Memory B cell (primary cell): Measurements from ENCODE around the gene CDK14.

Source experiments
- ATAC-seq: fragments of 150-1000 bp; cut with Tn5 transposase; 2 replicates; pipeline ENCODE4 v1.10.0; 2021; ENCODE audit warnings: low read depth, mild to moderate bottlenecking, moderate library complexity
- DNase-seq, 2 donors: peaks; one replicate each; pipeline ENCODE4 v3.0.0; 2022; ENCODE audit warnings: low spot score in 2 of 2
- H3K27ac Mint-ChIP-seq: one replicate; pipeline ENCODE4 v1.8.0; 2022; ENCODE audit warnings: mild to moderate bottlenecking, moderate library complexity, mixed read lengths
- H3K27me3 Mint-ChIP-seq: one replicate; pipeline ENCODE4 v1.8.0; 2022; ENCODE audit warnings: mixed read lengths
- H3K36me3 Mint-ChIP-seq: one replicate; pipeline ENCODE4 v1.8.0; 2022; ENCODE audit warnings: mild to moderate bottlenecking, mixed read lengths
- H3K4me1 Mint-ChIP-seq: one replicate; pipeline ENCODE4 v1.8.0; 2022; ENCODE audit warnings: mixed read lengths
- H3K4me3 Mint-ChIP-seq: one replicate; pipeline ENCODE4 v1.8.0; 2022; ENCODE audit warnings: mild to moderate bottlenecking, moderate library complexity, mixed read lengths
- H3K9me3 Mint-ChIP-seq: one replicate; pipeline ENCODE4 v1.8.0; 2022; ENCODE audit warnings: mixed read lengths

Gene CDK14

GRCh38 chr7:90879924-90880323, 283.8 kb downstream of the CDK14 start:
- Mint-ChIP-seq H3K4me3 (no peak overlapping the region), H3K27me3 (no peaks in the 10 kb centered on the region), H3K27ac (no peak overlapping the region), H3K9me3 (no peaks in the 10 kb centered on the region), H3K4me1 (peaks cover 28% of the 10 kb centered on the region), H3K36me3 (peaks cover 52% of the 10 kb centered on the region)
- DNase-seq = no peak
- ATAC-seq = no peak

- Mint-ChIP-seq H3K4me1 (peaks cover 38% of the 10 kb centered on the region), H3K4me3 (no peak overlapping the region), H3K27ac (no peak overlapping the region), H3K36me3 (peaks cover 30% of the 10 kb centered on the region), H3K27me3 (no peaks in the 10 kb centered on the region), H3K9me3 (no peaks in the 10 kb centered on the region)
- ATAC-seq = no peak
- DNase-seq = no peak
Observed at GRCh38 chr7:90886416-90886815, 290.3 kb downstream of the CDK14 start.

- Mint-ChIP-seq H3K27ac (no peak overlapping the region), H3K36me3 (peaks cover 23% of the 10 kb centered on the region), H3K27me3 (no peaks in the 10 kb centered on the region), H3K4me1 (peaks cover 44% of the 10 kb centered on the region), H3K4me3 (no peak overlapping the region), H3K9me3 (no peaks in the 10 kb centered on the region)
- DNase-seq = no peak
- no peak for ATAC-seq
Observed at GRCh38 chr7:90889210-90889609, 293.1 kb downstream of the CDK14 start.

GRCh38 chr7:90889644-90890043, 293.5 kb downstream of the CDK14 start:
- peaks cover 41% of the 10 kb centered on the region for H3K4me1 Mint-ChIP-seq
- H3K27me3 Mint-ChIP-seq = no peaks in the 10 kb centered on the region
- peaks cover 22% of the 10 kb centered on the region for H3K36me3 Mint-ChIP-seq
- DNase-seq = no peak
- no peak overlapping the region for H3K4me3 Mint-ChIP-seq
- no peaks in the 10 kb centered on the region for H3K9me3 Mint-ChIP-seq
- peak overlapping the region; percentile 67 for H3K27ac Mint-ChIP-seq
- ATAC-seq = no peak

GRCh38 chr7:90891529-90891928, 295.4 kb downstream of the CDK14 start:
- peaks cover 15% of the 10 kb centered on the region for H3K36me3 Mint-ChIP-seq
- ATAC-seq = no peak
- peak overlapping the region; percentile 51 for H3K27ac Mint-ChIP-seq
- no peaks in the 10 kb centered on the region for H3K9me3 Mint-ChIP-seq
- no peaks in the 10 kb centered on the region for H3K27me3 Mint-ChIP-seq
- peaks cover 34% of the 10 kb centered on the region for H3K4me1 Mint-ChIP-seq
- H3K4me3 Mint-ChIP-seq = no peak overlapping the region
- DNase-seq = no peak

GRCh38 chr7:90892213-90892612, 296.1 kb downstream of the CDK14 start:
- peaks cover 15% of the 10 kb centered on the region for H3K36me3 Mint-ChIP-seq
- DNase-seq (no peak), ATAC-seq (no peak)
- H3K4me3 Mint-ChIP-seq = no peak overlapping the region
- H3K4me1 Mint-ChIP-seq = peaks cover 34% of the 10 kb centered on the region
- no peaks in the 10 kb centered on the region for H3K27me3 Mint-ChIP-seq
- peak overlapping the region; percentile 51 for H3K27ac Mint-ChIP-seq
- H3K9me3 Mint-ChIP-seq = no peaks in the 10 kb centered on the region

GRCh38 chr7:90894122-90894521, 298.0 kb downstream of the CDK14 start:
- DNase-seq = no peak
- Mint-ChIP-seq H3K27ac (no peak overlapping the region), H3K9me3 (no peaks in the 10 kb centered on the region), H3K4me3 (no peak overlapping the region), H3K4me1 (peaks cover 33% of the 10 kb centered on the region), H3K36me3 (peaks cover 14% of the 10 kb centered on the region), H3K27me3 (no peaks in the 10 kb centered on the region)
- peak; percentile 39 for ATAC-seq

- H3K27me3 Mint-ChIP-seq = no peaks in the 10 kb centered on the region
- DNase-seq = no peak
Observed at GRCh38 chr7:90896458-90896857, 300.3 kb downstream of the CDK14 start.

GRCh38 chr7:90897961-90898469, 301.9 kb downstream of the CDK14 start:
- Mint-ChIP-seq H3K27me3 (no peaks in the 10 kb centered on the region), H3K4me1 (peaks cover 17% of the 10 kb centered on the region), H3K36me3 (peaks cover 16% of the 10 kb centered on the region), H3K27ac (peak overlapping the region; percentile 36), H3K4me3 (no peak overlapping the region), H3K9me3 (no peaks in the 10 kb centered on the region)
- no peak for ATAC-seq
- no peak for DNase-seq

More at GRCh38 chr7:90896458-90896857, 300.3 kb downstream of the CDK14 start:
- no peak overlapping the region for H3K27ac Mint-ChIP-seq
- H3K4me3 Mint-ChIP-seq = no peak overlapping the region
- no peaks in the 10 kb centered on the region for H3K9me3 Mint-ChIP-seq
- no peak for ATAC-seq
- H3K4me1 Mint-ChIP-seq = peaks cover 29% of the 10 kb centered on the region
- peaks cover 20% of the 10 kb centered on the region for H3K36me3 Mint-ChIP-seq

GRCh38 chr7:90900628-90901356, 304.7 kb downstream of the CDK14 start:
- H3K36me3 Mint-ChIP-seq = peaks cover 24% of the 10 kb centered on the region
- no peak for DNase-seq
- no peak overlapping the region for H3K4me3 Mint-ChIP-seq
- no peak for ATAC-seq
- H3K9me3 Mint-ChIP-seq = no peaks in the 10 kb centered on the region
- no peaks in the 10 kb centered on the region for H3K27me3 Mint-ChIP-seq
- H3K4me1 Mint-ChIP-seq = peaks cover 9% of the 10 kb centered on the region
- no peak overlapping the region for H3K27ac Mint-ChIP-seq

GRCh38 chr7:90903841-90904240, 307.7 kb downstream of the CDK14 start:
- ATAC-seq (no peak), DNase-seq (no peak)
- no peaks in the 10 kb centered on the region for H3K9me3 Mint-ChIP-seq
- no peak overlapping the region for H3K4me3 Mint-ChIP-seq
- peaks cover 7% of the 10 kb centered on the region for H3K4me1 Mint-ChIP-seq
- H3K27me3 Mint-ChIP-seq = no peaks in the 10 kb centered on the region
- H3K36me3 Mint-ChIP-seq = peaks cover 28% of the 10 kb centered on the region
- H3K27ac Mint-ChIP-seq = peak overlapping the region; percentile 76

GRCh38 chr7:90910136-90910535, 314.0 kb downstream of the CDK14 start:
- Mint-ChIP-seq H3K27ac (no peak overlapping the region), H3K36me3 (peaks cover 18% of the 10 kb centered on the region), H3K4me1 (peaks cover 6% of the 10 kb centered on the region), H3K4me3 (no peak overlapping the region), H3K9me3 (no peaks in the 10 kb centered on the region), H3K27me3 (no peaks in the 10 kb centered on the region)
- DNase-seq (no peak), ATAC-seq (no peak)

GRCh38 chr7:90916319-90916718, 320.2 kb downstream of the CDK14 start:
- peak overlapping the region; percentile 17 for H3K27ac Mint-ChIP-seq
- peaks cover 6% of the 10 kb centered on the region for H3K4me1 Mint-ChIP-seq
- H3K27me3 Mint-ChIP-seq = no peaks in the 10 kb centered on the region
- H3K9me3 Mint-ChIP-seq = no peaks in the 10 kb centered on the region
- ATAC-seq (no peak), DNase-seq (no peak)
- peaks cover 17% of the 10 kb centered on the region for H3K36me3 Mint-ChIP-seq
- no peak overlapping the region for H3K4me3 Mint-ChIP-seq

GRCh38 chr7:90917539-90917938, 321.4 kb downstream of the CDK14 start:
- ATAC-seq = no peak
- Mint-ChIP-seq H3K27me3 (no peaks in the 10 kb centered on the region), H3K27ac (peak overlapping the region; percentile 38), H3K36me3 (peaks cover 18% of the 10 kb centered on the region), H3K4me1 (peaks cover 6% of the 10 kb centered on the region), H3K9me3 (no peaks in the 10 kb centered on the region), H3K4me3 (no peak overlapping the region)
- DNase-seq = no peak

GRCh38 chr7:90918303-90918702, 322.2 kb downstream of the CDK14 start:
- Mint-ChIP-seq H3K4me3 (no peak overlapping the region), H3K4me1 (peaks cover 6% of the 10 kb centered on the region), H3K36me3 (peaks cover 21% of the 10 kb centered on the region), H3K27ac (no peak overlapping the region), H3K27me3 (no peaks in the 10 kb centered on the region), H3K9me3 (no peaks in the 10 kb centered on the region)
- ATAC-seq = no peak
- DNase-seq = no peak
